HCT116 (cell line): ENCODE measurements around the gene FAM53A.

Experiments used
- CTCF ChIP-seq, 3 experiments: fragments of 200-600 bp in 1 of 3; sonication (generic) in 1 of 3; IDR thresholded peaks in 2 of 3; conservative IDR thresholded peaks in 1 of 3; 2 replicates each; pipeline ENCODE4 v1.5.1; 2012 to 2017; ENCODE audit warnings: low read depth in 2 of 3, low read length in 2 of 3, antibody characterized with exemption in 1 of 3, borderline replicate concordance in 1 of 3, control low read depth in 1 of 3, mild to moderate bottlenecking in 1 of 3, mixed read lengths in 1 of 3, mixed run types in 1 of 3, moderate library complexity in 1 of 3; ENCODE audit not compliant: insufficient read depth in 1 of 3
- POLR2A ChIP-seq: IDR thresholded peaks from 2 replicates; pipeline ENCODE4 v1.7.0; 2011; ENCODE audit warnings: borderline replicate concordance; ENCODE audit not compliant: insufficient read depth, insufficient read length; ENCODE audit errors: extremely low read depth

- no peak for TF ChIP-seq POLR2A
- TF ChIP-seq CTCF (IDR thresholded peaks at IDR 0.05 in 2 of 3, conservative IDR thresholded peaks at IDR 0.05 in 1 of 3; ENCODE audit: borderline replicate concordance in 1 of 3, insufficient read depth in 1 of 3, low read depth in 2 of 3, low read length in 2 of 3): no peak
These were observed 74.0 kb downstream of the FAM53A start for GRCh38 chr4:1609901-1610790.
